ENCODE measurements around the gene OLFML3.

DNA sequence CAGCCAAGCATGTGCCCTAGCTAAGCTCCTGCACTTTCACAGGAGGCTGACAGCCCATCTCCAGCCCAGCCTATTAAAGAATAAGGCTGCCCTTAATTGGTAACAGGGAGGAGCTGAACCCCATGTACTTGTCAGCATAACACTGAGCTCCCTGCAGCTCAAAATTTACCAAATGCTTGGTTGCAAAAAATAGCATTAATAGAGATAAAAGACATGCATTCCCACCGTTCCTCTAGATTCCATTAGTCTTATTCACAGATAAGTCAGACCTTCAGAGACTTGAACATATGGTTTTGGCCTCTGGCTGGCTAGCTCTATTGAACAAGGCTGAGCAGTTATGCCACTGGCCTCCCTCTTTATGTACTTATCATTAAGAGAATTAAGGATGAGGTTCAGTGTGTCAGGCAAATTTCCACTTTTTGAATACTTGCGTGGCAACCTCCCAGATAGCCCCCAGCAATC is 29.2 kb downstream of the OLFML3 start:
- TF ChIP-seq SALL2 (tag by site-specific recombination; IDR thresholded peaks at IDR 0.05; ENCODE audit: borderline replicate concordance) (no peak), CTCF (tag by site-specific recombination; IDR thresholded peaks at IDR 0.05) (no peak), HOXA7 (CRISPR knock-in tag; IDR thresholded peaks at IDR 0.05; ENCODE audit: borderline replicate concordance) (no peak), ZNF529 (tag by site-specific recombination; IDR thresholded peaks at IDR 0.05; ENCODE audit: insufficient replicate concordance) (no peak), ZNF837 (tag by site-specific recombination; IDR thresholded peaks at IDR 0.05) (no peak), SP3 (tag by site-specific recombination; IDR thresholded peaks at IDR 0.05) (no peak), ZNF202 (tag by site-specific recombination; IDR thresholded peaks at IDR 0.05; ENCODE audit: borderline replicate concordance) (no peak), ZNF24 (tag by site-specific recombination; IDR thresholded peaks at IDR 0.05) (no peak), ZNF2 (tag by site-specific recombination; IDR thresholded peaks at IDR 0.05) (no peak), ZNF76 (tag by site-specific recombination; IDR thresholded peaks at IDR 0.05; ENCODE audit: borderline replicate concordance, low read depth) (no peak)
- TF ChIP-seq, protein P1, sequence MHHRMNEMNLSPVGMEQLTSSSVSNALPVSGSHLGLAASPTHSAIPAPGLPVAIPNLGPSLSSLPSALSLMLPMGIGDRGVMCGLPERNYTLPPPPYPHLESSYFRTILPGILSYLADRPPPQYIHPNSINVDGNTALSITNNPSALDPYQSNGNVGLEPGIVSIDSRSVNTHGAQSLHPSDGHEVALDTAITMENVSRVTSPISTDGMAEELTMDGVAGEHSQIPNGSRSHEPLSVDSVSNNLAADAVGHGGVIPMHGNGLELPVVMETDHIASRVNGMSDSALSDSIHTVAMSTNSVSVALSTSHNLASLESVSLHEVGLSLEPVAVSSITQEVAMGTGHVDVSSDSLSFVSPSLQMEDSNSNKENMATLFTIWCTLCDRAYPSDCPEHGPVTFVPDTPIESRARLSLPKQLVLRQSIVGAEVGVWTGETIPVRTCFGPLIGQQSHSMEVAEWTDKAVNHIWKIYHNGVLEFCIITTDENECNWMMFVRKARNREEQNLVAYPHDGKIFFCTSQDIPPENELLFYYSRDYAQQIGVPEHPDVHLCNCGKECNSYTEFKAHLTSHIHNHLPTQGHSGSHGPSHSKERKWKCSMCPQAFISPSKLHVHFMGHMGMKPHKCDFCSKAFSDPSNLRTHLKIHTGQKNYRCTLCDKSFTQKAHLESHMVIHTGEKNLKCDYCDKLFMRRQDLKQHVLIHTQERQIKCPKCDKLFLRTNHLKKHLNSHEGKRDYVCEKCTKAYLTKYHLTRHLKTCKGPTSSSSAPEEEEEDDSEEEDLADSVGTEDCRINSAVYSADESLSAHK (tag by site-specific recombination; IDR thresholded peaks at IDR 0.05) = no peak
- TF ChIP-seq, protein P2, sequence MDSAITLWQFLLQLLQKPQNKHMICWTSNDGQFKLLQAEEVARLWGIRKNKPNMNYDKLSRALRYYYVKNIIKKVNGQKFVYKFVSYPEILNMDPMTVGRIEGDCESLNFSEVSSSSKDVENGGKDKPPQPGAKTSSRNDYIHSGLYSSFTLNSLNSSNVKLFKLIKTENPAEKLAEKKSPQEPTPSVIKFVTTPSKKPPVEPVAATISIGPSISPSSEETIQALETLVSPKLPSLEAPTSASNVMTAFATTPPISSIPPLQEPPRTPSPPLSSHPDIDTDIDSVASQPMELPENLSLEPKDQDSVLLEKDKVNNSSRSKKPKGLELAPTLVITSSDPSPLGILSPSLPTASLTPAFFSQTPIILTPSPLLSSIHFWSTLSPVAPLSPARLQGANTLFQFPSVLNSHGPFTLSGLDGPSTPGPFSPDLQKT (IDR thresholded peaks at IDR 0.05; ENCODE audit: borderline replicate concordance, low read depth, low read length) = no peak
- TF ChIP-seq, protein P3, sequence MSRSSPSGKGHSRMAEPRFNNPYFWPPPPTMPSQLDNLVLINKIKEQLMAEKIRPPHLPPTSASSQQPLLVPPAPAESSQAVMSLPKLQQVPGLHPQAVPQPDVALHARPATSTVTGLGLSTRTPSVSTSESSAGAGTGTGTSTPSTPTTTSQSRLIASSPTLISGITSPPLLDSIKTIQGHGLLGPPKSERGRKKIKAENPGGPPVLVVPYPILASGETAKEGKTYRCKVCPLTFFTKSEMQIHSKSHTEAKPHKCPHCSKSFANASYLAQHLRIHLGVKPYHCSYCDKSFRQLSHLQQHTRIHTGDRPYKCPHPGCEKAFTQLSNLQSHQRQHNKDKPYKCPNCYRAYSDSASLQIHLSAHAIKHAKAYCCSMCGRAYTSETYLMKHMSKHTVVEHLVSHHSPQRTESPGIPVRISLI (tag by site-specific recombination; IDR thresholded peaks at IDR 0.05) = no peak

Measured in HEK293 (cell line).